Melanocyte of skin (primary cell): Measurements from ENCODE around the gene SLC35A3. TPM values are rescaled to one million over a fixed set of nuclear protein-coding genes. Genes with fewer than 3 reads are reported as not detected.

Experiments used
- small RNA-seq, 2 donors: library from RNA; depleted of rRNA; stranded (forward); fragments of <200 nt; gene quantifications; one replicate each; pipeline ENCODE3, GENCODE V24; 2012
- total RNA-seq, 2 donors: library from RNA; depleted of rRNA; stranded (reverse); fragments of >200 nt; gene quantifications; 2 replicates each; pipeline ENCODE4 v1.2.3, GENCODE V29; 2012

Gene SLC35A3
- total RNA-seq: 10 to 100 TPM; 16.3 to 16.5 TPM

DNA sequence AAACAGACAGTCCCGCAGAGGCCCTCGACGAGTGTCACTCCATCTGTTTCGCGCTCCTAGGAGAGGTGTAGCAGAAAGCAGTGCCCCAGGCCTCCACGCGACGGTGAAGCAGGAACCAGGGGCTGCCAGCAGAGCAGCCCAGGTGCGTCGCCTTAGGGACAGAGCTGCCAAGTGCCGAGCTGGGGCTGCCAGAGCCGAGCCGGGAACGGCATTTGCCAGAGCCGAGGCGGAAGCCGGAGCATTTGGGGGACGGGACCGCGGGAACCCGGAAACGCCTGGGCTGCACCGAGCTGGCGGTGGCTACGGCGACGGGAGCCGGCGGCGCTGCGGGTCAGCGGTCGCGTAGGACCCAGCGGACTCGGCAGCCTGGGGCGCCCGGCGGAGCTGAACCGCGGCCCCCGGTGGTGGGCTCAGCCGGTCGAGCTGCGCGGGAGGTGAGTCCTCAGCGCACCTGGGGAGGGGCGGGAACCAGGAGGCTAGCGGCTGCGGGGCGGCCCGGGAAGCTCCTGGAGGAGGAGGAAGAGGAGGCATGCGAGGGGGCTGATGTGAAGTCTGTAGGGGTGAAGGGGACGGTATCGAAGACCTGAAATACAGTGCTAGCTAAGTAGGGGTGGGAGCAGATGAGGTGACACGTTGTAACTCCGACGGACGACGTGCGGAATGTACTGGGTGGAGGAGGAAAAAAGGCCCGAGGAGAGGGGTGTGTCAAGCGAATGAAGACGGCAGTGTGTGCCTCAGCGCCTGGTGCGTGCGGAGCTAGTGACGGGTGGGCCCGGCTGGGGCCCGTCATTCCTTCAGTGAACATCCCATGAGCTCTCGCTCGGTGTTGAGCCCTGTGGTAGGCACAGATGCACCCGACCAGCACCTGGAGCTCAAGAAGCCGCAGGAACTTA lies at the start of gene SLC35A3:
Gene SLC35A3 (plus strand): TSS at position 268 of the 893 bp plus-strand sequence. CDS start 23,559 bp downstream, outside the sequence.

Small RNAs within 50 kb of the gene (small RNA-seq; reads per million reads assigned to genes)
- gene RNU6-1318P (0 to 0.35 reads per million in 2 donors), gene RNU6-750P (0 reads per million in 2 donors)

Other genes with a start within 250 kb of the SLC35A3 start
- 10 to 100 TPM; 13.8 to 15.0 TPM for gene FRRS1, start 203.4 kb upstream of the SLC35A3 start, total RNA-seq
- gene AGL, start 119.6 kb upstream of the SLC35A3 start, total RNA-seq: 10 to 100 TPM; 10.3 to 13.1 TPM
- 1 to 10 TPM; 4.5 to 8.7 TPM for gene SASS6, start 162.9 kb downstream of the SLC35A3 start, total RNA-seq
- 1 to 10 TPM; 7.3 to 8.3 TPM for gene TRMT13, start 163.2 kb downstream of the SLC35A3 start, total RNA-seq
- gene LRRC39, start 208.3 kb downstream of the SLC35A3 start, total RNA-seq: under 1 TPM; 0.33 to 0.69 TPM